Upper lobe of left lung (tissue), 4 donors: ENCODE measurements around the gene HBS1L.

ENCODE experiments used
- EP300 ChIP-seq, 4 donors: sonication (generic); formaldehyde crosslinking; IDR thresholded peaks; one replicate each; pipeline ENCODE4 v1.5.1; 2017; ENCODE audit warnings: antibody characterized with exemption in 4 of 4, control low read depth in 2 of 4
- POLR2A ChIP-seq, 4 donors: fragments of 450-650 bp; IDR thresholded peaks; one replicate each; pipeline ENCODE4 v1.5.1; 2016 to 2017; ENCODE audit warnings: antibody characterized with exemption in 4 of 4, mild to moderate bottlenecking in 2 of 4
- TF ChIP-seq, protein P1 (sequence below), 6 experiments: fragments of 450-650 bp in 4 of 6; fragments of 200-600 bp in 2 of 6; sonication (generic) in 2 of 6; IDR thresholded peaks; one replicate each; pipeline ENCODE4 v1.5.1; 2016 to 2019; ENCODE audit warnings: antibody characterized with exemption in 6 of 6

DNA sequence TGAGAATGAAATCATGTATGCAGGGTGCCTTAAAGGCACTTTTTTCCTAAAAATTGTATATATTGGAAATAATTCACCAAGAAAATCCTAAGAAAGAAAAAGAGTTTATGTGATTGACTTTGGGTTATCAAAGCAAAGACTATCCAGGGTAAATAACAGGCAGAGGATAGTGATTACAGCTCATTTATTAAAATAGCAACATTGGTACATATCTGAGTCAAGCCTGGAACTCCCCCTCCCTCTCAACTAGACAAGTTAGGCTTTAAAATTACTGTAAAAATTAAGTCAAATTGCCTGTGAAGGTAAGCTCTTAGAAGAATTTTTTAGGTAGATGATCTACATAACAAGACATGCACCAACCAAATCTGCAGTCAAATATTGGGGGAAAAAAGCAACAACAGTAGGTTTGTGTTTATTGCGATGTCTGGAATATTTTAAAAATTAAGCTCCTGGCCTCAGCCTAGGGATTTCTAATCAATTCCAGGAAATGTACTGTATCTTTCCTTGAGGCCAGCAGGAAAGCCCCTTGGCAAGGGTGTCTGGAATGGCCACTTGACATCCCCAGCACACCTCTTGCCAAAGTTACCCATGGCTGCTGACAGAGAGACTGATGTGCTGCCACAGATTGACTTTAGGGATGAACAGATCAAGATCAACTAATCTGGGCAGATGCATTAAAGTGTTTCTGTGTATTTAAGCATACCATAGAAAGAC is 31.2 kb upstream of the HBS1L start:
- TF ChIP-seq, protein P1, sequence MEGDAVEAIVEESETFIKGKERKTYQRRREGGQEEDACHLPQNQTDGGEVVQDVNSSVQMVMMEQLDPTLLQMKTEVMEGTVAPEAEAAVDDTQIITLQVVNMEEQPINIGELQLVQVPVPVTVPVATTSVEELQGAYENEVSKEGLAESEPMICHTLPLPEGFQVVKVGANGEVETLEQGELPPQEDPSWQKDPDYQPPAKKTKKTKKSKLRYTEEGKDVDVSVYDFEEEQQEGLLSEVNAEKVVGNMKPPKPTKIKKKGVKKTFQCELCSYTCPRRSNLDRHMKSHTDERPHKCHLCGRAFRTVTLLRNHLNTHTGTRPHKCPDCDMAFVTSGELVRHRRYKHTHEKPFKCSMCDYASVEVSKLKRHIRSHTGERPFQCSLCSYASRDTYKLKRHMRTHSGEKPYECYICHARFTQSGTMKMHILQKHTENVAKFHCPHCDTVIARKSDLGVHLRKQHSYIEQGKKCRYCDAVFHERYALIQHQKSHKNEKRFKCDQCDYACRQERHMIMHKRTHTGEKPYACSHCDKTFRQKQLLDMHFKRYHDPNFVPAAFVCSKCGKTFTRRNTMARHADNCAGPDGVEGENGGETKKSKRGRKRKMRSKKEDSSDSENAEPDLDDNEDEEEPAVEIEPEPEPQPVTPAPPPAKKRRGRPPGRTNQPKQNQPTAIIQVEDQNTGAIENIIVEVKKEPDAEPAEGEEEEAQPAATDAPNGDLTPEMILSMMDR (IDR thresholded peaks at IDR 0.05) = no peak
- TF ChIP-seq POLR2A (IDR thresholded peaks at IDR 0.05) = no peak
- no peak for TF ChIP-seq EP300 (IDR thresholded peaks at IDR 0.05)
